GM18511 (cell line): ENCODE data around the gene ACAP3.

ENCODE experiments used
- ATAC-seq: cut with Tn5 transposase; IDR thresholded peaks from one replicate; pipeline ENCODE4 v1.9.1; 2021; ENCODE audit warnings: mild to moderate bottlenecking, moderate library complexity; ENCODE audit not compliant: unreplicated experiment

ACAP3 gene

DNA sequence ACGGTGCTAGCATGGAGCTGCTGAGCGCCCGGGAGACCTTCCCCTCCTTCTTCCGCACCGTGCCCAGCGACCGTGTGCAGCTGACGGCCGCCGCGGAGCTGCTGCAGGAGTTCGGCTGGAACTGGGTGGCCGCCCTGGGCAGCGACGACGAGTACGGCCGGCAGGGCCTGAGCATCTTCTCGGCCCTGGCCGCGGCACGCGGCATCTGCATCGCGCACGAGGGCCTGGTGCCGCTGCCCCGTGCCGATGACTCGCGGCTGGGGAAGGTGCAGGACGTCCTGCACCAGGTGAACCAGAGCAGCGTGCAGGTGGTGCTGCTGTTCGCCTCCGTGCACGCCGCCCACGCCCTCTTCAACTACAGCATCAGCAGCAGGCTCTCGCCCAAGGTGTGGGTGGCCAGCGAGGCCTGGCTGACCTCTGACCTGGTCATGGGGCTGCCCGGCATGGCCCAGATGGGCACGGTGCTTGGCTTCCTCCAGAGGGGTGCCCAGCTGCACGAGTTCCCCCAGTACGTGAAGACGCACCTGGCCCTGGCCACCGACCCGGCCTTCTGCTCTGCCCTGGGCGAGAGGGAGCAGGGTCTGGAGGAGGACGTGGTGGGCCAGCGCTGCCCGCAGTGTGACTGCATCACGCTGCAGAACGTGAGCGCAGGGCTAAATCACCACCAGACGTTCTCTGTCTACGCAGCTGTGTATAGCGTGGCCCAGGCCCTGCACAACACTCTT, 24.5 kb upstream of the ACAP3 start:
- ATAC-seq, result no peak

DNA sequence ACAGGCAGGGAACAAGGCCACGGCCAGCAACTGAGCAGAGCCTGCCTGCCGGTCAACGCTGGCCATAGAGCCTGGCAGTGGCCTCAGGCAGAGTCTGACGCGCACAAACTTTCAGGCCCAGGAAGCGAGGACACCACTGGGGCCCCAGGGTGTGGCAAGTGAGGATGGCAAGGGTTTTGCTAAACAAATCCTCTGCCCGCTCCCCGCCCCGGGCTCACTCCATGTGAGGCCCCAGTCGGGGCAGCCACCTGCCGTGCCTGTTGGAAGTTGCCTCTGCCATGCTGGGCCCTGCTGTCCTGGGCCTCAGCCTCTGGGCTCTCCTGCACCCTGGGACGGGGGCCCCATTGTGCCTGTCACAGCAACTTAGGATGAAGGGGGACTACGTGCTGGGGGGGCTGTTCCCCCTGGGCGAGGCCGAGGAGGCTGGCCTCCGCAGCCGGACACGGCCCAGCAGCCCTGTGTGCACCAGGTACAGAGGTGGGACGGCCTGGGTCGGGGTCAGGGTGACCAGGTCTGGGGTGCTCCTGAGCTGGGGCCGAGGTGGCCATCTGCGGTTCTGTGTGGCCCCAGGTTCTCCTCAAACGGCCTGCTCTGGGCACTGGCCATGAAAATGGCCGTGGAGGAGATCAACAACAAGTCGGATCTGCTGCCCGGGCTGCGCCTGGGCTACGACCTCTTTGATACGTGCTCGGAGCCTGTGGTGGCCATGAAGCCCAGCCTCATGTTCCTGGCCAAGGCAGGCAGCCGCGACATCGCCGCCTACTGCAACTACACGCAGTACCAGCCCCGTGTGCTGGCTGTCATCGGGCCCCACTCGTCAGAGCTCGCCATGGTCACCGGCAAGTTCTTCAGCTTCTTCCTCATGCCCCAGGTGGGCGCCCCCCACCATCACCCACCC, 23.6 kb upstream of the ACAP3 start, which contains the start of gene TAS1R3:
TSS of gene TAS1R3 (plus strand) at position 213 of the 898 bp plus-strand sequence. CDS start at position 279, 66 bp downstream.
- ATAC-seq, result no peak

DNA sequence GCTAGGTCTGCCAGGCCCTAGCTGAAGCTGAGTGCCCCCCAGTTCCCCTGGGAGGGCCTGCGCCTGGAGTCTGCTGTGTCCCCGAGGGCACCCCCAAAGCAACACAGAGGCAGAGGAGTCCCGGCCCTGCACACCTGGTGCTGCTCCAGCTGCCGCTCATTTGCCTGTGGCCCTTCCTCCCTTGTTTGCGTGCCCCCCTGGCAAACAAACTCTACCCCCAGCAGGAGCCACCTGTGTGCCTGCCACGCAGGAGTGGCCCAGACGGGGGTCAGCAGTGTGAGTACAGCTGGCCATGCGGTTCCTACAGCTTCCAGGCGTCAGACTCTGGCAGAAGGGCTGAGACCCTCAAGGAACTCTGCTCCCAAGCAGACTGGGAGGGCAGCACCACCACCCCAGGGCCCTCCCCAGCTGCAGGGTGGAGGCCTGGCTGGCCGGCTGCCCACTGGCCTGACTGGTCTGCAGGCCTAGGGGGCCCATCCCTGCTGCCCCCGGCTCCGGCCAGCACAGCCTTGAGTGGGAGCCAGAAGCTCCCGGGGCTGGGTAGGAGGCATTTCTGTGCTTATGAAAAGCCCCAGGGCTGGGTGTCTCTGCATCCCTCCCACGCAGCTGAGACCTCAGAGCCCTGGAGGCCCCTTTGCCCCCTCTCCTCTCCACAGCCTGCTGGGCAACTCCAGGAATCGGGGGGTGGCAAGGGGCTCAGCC, 22.8 kb upstream of the ACAP3 start:
- no peak for ATAC-seq

DNA sequence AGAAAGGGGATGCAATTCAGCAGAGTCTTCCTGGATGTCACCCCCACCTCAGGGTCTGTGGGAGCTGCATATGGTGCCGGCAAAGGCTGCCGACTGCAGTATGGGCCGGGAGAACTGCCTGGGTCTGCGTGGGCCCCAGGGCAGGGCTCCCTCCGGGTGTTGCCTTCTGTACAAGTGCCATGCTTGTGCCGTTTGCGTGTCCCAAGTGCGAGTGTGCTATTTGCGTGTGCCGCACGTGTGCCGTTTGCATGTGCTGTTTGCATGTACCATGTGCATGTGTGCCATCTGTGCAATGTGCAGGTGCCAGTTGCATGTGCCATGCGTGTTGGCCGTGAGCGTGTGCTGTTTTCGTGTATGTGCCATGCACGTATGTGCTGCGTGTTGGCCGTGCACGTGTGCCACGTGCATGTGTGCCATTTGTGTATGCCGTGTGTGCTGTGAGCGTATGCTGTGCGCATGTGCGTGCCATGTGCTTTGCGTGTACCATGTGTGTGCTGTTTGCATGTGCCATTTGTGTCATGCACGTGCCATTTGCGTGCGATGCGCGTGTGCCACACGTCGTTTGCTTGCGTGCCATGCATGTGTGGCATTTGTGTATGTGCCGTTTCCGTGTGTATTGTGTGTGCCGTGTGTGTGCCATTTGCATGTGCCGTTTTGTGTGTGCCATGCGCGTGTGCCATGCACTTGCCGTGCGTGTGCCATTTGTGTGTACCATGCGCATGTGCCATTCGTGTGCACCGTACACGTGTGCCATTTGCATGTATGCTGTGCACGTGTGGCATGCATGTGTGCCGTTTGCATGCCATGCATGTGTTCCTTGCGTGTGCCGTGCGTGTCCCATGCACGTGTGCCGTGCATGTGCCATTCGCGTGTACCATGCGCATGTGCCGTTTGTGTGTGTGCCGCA, 21.8 kb upstream of the ACAP3 start:
- ATAC-seq, result no peak

DNA sequence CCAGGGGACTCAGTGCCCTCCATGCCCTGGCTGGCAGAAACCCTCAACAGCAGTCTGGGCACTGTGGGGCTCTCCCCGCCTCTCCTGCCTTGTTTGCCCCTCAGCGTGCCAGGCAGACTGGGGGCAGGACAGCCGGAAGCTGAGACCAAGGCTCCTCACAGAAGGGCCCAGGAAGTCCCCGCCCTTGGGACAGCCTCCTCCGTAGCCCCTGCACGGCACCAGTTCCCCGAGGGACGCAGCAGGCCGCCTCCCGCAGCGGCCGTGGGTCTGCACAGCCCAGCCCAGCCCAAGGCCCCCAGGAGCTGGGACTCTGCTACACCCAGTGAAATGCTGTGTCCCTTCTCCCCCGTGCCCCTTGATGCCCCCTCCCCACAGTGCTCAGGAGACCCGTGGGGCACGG, 20.5 kb upstream of the ACAP3 start:
- no peak for ATAC-seq

DNA sequence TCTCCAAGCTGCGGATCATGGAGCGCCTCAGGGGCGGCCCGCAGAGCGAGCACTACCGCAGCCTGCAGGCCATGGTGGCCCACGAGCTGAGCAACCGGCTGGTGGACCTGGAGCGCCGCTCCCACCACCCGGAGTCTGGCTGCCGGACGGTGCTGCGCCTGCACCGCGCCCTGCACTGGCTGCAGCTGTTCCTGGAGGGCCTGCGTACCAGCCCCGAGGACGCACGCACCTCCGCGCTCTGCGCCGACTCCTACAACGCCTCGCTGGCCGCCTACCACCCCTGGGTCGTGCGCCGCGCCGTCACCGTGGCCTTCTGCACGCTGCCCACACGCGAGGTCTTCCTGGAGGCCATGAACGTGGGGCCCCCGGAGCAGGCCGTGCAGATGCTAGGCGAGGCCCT, 19.6 kb upstream of the ACAP3 start:
- ATAC-seq, result no peak

DNA sequence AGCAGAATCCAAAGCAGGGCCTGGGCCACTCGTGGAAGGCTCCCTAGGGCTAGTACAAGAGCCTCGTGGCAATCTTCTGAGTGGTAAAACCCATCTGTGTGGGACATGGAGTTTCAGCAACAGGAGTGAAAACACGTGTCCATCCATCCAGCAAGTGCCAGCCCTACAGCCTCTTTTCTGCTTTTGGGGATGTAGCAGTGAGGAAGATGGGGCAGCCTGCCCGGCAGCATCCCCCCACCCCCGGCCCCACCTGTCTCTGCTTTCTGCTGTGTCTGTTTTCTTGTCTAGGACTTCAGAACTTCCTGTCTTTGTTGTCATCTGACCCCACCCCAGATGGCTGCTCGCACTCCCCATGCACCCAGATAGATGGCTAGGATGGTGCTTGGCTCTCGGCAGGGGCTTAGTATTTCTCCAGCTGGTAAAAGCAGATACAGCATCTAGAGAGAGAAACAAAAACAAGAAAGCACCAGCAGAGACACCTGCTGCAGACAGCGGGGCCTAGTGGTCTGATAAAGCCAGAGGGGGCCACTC, 18.4 kb upstream of the ACAP3 start:
- ATAC-seq, result no peak

DNA sequence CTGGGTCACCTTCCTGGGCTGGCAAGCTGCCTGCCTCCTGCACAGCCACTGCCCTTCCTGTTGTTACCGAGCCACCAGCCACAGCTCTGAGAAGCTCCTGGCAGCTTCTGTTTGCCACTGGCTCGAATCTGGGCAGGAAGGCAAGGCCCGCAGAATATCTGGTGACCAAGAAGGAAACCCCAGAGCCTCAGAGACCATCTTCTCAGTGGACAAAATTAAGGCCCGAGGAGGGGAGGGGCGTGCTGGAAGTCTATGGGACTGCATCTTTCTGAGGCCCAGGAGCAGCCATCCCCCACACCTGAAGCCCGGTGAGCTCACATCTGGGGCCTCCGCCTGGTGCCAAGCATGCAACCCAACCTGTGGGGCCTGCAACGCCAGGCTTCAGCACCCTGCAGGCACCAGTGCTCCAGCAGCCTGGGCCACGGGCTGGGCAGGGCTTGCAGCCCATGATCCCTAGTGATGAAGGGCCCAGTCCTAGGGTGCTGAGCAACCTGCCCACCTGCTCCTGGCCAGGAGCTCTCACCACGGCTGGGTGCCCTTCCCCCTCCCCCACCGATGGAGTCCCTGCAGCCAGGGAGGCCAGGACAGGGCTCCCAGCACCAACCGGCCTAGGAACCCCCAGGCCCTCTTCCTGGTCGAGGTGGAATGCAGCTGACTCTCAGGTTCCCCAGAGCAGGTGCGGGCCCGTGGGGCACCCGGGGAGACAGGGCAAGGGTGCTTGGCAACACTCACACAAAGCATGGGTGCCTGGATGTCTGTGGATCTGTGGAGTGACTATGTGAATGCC, 17.8 kb upstream of the ACAP3 start:
- ATAC-seq, result no peak

DNA sequence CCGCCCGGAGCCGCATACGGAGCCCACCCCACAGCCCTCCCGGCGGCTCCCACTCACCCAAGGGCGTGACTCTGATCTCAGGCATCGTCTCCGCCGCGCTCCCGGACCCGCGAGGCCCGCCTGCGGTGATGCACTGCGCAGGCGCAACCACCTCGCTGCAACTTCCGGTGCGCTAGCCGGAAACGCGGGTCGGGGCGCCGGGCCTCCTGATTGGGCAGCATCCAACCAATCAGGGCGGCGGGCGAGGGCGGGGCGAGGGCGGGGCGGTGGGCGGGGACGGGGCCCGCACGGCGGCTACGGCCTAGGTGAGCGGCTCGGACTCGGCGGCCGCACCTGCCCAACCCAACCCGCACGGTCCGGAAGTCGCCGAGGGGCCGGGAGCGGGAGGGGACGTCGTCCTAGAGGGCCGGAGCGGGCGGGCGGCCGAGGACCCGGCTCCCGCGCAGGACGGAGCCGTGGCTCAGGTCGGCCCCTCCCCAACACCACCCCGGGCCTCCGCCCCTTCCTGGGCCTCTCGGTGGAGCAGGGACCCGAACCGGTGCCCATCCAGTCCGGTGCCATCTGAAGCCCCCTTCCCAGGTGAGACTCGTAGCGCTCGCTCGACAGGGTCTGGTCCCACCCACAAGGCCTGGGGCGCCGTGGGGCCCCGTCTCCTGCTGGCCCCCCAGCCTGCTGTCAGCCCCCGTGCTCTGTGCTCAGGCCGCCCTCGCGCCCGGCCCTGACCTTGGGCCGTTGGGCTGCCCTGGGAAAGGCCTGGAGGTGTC, 17.0 kb upstream of the ACAP3 start, which contains the start of the genes CPTP and INTS11:
TSS of gene CPTP (plus strand) at position 279 of the 764 bp plus-strand sequence. CDS start 2,109 bp downstream, outside the sequence.
TSS of gene INTS11 (minus strand) at position 137 of the 764 bp plus-strand sequence. CDS start at position 85, 52 bp downstream.
- ATAC-seq, result peak; percentile 84

DNA sequence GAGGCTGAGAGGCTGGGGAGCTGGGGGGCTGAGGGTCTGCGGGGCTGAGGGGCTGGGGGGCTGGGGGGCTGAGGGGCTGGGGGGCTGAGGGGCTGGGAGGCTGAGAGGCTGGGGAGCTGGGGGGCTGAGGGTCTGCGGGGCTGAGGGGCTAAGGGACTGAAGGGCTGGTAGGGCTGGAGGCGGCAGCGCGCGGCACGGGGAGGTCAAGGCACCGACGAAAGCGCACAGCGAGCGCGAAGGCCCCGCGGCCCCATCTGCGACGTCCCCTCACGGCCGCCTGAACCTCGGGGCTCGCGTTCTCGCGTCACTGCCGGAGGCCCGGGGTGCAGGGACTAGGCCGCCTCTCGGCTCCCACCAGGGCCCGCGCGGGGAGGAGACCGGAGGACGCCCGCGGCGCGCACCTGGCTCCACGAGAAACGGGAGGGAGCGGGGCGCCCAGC, 16.4 kb upstream of the ACAP3 start:
- peak; percentile 28 for ATAC-seq

DNA sequence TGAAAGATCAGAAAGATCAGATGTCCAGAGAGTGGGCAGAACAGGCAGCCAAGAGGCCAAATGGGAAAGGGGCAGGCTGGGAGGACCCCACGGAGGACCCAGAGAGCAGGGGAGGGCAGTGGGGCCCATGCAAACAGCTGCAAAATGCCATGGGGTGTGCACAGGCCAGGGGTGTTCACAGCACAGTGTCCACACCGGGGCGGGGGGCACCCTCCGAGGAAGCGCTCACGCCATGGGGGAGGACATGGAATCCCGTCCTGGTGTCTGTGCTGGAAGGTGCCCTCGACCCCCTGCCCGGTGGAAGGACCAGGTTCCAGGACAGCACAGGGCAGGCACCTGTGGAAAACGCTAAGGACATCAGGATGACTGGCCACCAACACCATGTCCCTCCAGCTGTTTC, 15.2 kb upstream of the ACAP3 start:
- ATAC-seq, result no peak

DNA sequence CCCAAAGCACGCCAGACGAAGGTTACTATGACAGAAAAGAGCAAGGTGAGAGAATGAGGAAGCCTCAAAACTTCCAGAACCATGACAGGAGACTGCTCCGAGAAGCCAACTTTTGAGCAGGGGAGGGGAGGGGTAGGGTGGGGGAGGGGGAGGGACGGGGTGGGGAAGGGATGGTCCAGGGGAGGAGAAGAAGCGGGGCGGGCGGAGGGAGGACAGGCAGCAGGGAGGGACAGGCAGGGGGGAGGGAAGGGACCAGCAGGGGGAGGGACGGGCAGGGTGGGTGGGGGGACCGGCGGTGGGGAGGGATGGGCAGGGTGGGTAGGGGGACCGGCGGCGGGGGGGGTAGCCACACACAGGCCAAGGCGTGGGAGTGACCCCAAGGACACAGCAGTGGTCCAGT, 14.7 kb upstream of the ACAP3 start:
- no peak for ATAC-seq

DNA sequence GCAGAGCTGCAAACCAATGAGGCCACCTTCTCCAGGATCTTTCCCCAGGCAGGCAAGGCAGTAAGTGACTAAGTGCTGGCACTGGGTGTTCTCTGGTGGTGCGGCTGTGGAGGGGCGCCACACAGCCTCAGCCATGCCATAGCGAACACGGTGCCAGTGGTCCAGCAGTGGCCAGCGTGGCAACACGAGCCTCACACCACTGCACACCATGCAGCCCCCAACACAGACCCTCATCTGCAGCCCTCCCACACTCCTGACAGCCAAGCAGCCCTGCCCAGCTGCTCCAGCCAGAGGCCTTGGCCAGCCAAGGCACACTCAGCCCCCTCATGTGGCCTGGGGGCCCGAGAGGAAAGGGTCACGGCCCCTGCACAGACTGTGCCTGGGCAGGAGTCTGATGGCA, 13.7 kb upstream of the ACAP3 start:
- no peak for ATAC-seq

DNA sequence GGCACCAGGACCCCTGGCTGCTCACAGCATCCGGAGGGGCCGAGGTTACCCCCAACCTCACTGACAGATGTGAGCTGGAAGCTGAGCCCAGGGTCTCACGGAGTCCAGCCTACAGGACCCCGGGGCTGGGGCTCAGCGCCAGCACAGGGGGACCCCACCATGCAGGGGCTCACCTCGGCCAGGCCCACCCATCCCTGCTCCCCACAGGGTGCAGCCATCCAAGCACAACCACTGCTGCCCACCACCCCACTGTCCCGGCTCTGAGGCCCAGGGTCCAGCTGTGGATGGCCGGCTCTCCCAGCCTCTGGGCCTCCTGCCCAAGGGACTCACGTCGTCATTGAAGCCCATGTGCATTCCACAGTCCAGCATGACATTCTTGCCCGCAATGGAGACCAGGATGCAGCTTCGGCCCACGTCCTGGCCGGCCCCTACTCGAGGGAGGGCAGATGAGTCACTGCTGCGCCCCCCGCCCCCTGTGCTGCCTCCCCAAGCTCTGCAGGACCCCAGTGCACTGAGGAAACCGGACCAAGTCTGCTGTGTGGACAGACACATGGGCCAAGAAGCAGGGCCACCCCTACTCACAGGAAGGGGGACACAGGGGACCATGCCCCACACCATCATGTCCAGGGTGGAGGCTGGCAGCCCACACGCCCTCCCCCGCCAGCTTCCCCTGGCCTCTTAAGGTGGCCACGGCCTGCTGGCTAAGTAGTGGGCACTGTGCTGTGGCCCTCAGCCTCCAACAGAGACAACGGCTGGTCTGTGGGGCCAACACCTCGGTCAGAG, 13.1 kb upstream of the ACAP3 start:
- ATAC-seq, result no peak

DNA sequence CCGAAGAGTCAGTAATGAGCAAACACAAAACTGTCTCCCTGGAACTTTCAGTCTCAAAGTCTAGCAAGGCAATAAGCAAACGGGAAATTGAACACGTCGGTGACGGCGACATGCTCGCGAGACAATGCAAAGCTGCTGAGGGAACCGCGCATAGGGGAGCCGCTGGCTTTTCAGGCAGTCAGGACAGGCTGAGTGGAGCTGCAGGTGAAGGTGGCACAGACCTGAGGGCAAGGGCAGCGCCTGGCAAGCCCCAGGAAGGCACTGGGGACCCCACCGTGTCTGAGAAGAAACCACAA, 11.9 kb upstream of the ACAP3 start:
- no peak for ATAC-seq

DNA sequence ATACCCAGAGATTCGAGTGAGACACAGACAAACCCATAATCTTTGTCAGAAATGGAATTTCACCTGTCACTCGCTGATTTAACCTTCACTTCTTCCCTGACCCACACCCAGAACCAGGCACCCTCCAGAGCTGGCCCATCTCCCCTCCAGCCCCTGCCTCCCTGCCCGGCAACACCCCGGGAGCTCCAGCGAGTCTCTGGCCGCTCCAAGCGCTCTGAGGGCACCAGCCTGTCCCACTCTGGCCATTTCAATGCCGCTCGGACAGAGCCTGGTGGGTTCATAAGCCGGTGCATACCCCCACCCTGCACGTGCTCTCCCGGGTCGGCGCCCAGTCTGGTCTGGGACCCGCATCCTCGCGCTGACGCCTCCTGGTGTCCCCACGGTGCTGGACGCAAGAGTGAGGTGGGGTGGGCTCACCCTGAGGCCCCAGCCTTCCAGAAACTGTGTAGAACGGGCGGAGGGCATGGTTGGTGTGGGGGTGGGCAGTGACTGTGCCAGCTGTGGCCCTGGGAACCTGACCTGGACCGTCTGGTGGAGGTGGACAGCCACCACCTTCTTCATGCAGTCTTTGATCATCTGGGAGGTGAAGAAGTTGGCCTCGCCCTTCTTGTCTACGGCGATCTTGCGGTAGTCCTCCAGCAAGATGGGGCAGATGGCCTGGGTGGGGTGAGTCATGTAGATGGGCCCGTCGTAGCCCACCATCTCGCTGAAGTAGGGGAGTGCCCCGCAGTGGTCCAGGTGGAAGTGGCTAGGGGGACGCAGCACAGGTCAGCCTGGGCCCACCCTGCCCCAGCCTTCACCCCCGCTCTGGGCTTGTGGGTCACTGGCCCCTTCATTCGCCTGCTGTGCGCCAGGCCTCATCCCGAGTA, 11.3 kb upstream of the ACAP3 start:
- no peak for ATAC-seq

DNA sequence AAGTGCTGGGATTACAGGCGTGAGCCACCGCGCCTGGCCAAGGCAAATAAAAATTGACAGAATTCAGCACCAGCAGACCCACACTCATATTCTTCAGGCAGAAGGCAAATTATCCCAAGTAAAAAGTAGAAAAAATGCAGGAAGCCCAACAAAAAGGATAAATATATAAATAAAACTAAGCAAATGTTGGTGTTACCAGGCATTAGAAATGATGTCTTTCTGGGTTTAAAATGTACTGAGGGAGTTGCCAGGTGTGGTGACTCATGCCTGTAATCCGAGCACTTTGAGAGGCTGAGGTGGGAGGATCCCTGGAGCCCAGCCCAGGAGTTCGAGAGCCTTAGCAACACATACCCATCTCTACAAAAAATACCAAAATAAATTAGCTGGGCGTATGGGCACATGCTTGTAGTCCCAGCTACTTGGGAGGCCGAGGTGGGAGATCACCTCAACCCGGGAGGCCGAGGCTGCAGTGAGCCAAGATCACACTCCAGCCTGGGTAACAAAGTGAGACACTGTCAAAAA, 10.5 kb upstream of the ACAP3 start:
- no peak for ATAC-seq
